Body of pancreas (tissue), 4 donors: ENCODE results near the gene HCCS. TPM values are rescaled to one million over a fixed set of nuclear protein-coding genes. Genes with fewer than 3 reads are reported as not detected.

Experiments used
- ATAC-seq: fragments of 150-250 bp; one replicate; pipeline ENCODE4 v1.9.1; 2016
- DNase-seq, 4 donors: peaks; one replicate each; pipeline ENCODE4 v3.0.0-alpha.2; 2019
- H3K27ac ChIP-seq, 4 donors: fragments of 200-600 bp; sonication (generic); 1 replicate in 3 of 4; 2 replicates in 1 of 4; pipeline versions ENCODE4 v1.5.1 to v1.6.1; 2016 to 2019; ENCODE audit warnings: mild to moderate bottlenecking in 1 of 4, mixed read lengths in 1 of 4, moderate library complexity in 1 of 4
- H3K27me3 ChIP-seq, 2 donors: fragments of 200-600 bp; sonication (generic); one replicate each; pipeline ENCODE4 v1.6.0; 2016; ENCODE audit warnings: mild to moderate bottlenecking in 1 of 2
- H3K36me3 ChIP-seq, 2 donors: fragments of 200-600 bp; sonication (generic); replicated peaks in 1 of 2; 2 replicates each; pipeline ENCODE4 v1.5.1; 2016; ENCODE audit warnings: low read depth in 2 of 2; ENCODE audit not compliant: insufficient read depth in 1 of 2
- H3K4me1 ChIP-seq: fragments of 200-600 bp; sonication (generic); one replicate; pipeline ENCODE4 v1.6.0; 2016
- H3K4me3 ChIP-seq, 2 donors: fragments of 200-600 bp; sonication (generic); 1 replicate in 1 of 2; 2 replicates in 1 of 2; pipeline ENCODE4 v1.5.1; 2016 to 2019
- H3K9me3 ChIP-seq, 3 donors: fragments of 200-600 bp; sonication (generic); 1 replicate in 2 of 3; 2 replicates in 1 of 3; pipeline ENCODE4 v1.5.1; 2016
- POLR2A ChIP-seq, 3 donors: fragments of 450-650 bp; IDR thresholded peaks; one replicate each; pipeline ENCODE4 v1.6.1; 2016; ENCODE audit warnings: antibody characterized with exemption in 3 of 3, mild to moderate bottlenecking in 2 of 3
- WGBS, 2 donors: methylation state at CpG; one replicate each; pipeline ENCODE4 v1.1.5; 2017; 5-methylcytosine and 5-hydroxymethylcytosine counted together
- intact Hi-C: fragments of 100-400 bp; cut with DNase I; formaldehyde crosslinking; loops from one replicate; pipeline ENCODE4 v1.15.1; 2023
- total RNA-seq, 2 donors: library from RNA; depleted of rRNA; stranded (reverse); fragments of >200 nt; gene quantifications; one replicate each; pipeline ENCODE4 v1.1.0, GENCODE V29; 2016
- TF ChIP-seq, protein P1 (sequence below), 7 experiments: fragments of 450-650 bp in 4 of 7; fragments of 200-600 bp in 3 of 7; sonication (generic) in 3 of 7; IDR thresholded peaks; one replicate each; pipeline ENCODE4 v1.5.1; 2016 to 2019; ENCODE audit warnings: antibody characterized with exemption in 7 of 7

HCCS gene
- total RNA-seq, 2 donors from 2014 or later: 4.4 to 7.3 TPM

DNA sequence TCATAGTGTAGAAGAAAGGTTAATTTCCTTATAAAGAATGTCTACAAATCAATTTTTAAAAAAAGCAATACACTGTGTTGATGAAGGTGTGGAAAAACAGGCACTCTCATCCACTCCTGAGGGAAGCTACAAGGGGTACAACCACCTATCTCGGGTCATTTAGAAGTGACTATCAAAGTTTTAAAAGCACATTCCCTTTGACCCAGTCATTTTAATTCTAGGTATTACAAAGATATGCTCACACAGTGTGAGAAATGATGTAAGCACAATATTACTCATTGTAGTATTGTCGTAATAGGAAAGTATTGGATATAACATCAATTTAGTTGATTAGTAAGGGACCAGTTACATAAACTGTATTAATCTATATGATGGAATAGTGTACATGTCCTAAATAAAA is 7.4 kb upstream of the HCCS start:
- 67 to 68% methylated on average over 2 of the region's 2 CpGs for WGBS, 2 donors
- no peak for DNase-seq
- Histone ChIP-seq H3K4me3 (no peak overlapping the region), H3K4me1 (no peaks in the 10 kb centered on the region), H3K27ac (no peak overlapping the region), H3K36me3 (no peaks in the 10 kb centered on the region), H3K9me3 (no peaks in the 10 kb centered on the region), H3K27me3 (no peaks in the 10 kb centered on the region)
- ATAC-seq: no peak
- intact Hi-C loops: no loop called here
- TF ChIP-seq, protein P1, sequence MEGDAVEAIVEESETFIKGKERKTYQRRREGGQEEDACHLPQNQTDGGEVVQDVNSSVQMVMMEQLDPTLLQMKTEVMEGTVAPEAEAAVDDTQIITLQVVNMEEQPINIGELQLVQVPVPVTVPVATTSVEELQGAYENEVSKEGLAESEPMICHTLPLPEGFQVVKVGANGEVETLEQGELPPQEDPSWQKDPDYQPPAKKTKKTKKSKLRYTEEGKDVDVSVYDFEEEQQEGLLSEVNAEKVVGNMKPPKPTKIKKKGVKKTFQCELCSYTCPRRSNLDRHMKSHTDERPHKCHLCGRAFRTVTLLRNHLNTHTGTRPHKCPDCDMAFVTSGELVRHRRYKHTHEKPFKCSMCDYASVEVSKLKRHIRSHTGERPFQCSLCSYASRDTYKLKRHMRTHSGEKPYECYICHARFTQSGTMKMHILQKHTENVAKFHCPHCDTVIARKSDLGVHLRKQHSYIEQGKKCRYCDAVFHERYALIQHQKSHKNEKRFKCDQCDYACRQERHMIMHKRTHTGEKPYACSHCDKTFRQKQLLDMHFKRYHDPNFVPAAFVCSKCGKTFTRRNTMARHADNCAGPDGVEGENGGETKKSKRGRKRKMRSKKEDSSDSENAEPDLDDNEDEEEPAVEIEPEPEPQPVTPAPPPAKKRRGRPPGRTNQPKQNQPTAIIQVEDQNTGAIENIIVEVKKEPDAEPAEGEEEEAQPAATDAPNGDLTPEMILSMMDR (IDR thresholded peaks at IDR 0.05): no peak
- TF ChIP-seq POLR2A (IDR thresholded peaks at IDR 0.05): no peak

DNA sequence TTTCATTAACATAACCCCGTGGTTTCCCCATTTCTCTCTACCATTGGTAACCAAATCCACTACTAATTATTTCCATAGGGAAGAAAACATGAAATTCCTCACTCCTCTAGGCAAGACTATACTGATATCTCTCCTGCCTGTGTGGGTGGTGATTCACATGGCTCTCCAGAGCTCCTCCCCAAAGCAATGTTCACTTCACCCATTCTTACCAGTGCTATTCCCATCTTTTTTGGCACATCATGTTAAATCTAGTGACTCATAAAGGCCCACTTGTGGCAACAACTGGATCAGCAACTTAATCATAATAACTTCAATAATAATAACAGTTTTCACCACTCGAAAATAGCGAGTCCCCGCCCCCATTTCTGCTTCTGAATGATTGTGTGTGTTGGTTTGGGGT is 6.1 kb upstream of the HCCS start:
- TF ChIP-seq, protein P1 (IDR thresholded peaks at IDR 0.05): no peak
- TF ChIP-seq POLR2A (IDR thresholded peaks at IDR 0.05): no peak
- Histone ChIP-seq H3K4me3 (no peak overlapping the region), H3K9me3 (no peaks in the 10 kb centered on the region), H3K27ac (no peak overlapping the region), H3K4me1 (no peaks in the 10 kb centered on the region), H3K27me3 (no peaks in the 10 kb centered on the region), H3K36me3 (no peaks in the 10 kb centered on the region)
- intact Hi-C loops: no loop called here
- DNase-seq (no peak), ATAC-seq (no peak)
- 91% methylated on average over 4 of the region's 4 CpGs for WGBS, 2 donors

DNA sequence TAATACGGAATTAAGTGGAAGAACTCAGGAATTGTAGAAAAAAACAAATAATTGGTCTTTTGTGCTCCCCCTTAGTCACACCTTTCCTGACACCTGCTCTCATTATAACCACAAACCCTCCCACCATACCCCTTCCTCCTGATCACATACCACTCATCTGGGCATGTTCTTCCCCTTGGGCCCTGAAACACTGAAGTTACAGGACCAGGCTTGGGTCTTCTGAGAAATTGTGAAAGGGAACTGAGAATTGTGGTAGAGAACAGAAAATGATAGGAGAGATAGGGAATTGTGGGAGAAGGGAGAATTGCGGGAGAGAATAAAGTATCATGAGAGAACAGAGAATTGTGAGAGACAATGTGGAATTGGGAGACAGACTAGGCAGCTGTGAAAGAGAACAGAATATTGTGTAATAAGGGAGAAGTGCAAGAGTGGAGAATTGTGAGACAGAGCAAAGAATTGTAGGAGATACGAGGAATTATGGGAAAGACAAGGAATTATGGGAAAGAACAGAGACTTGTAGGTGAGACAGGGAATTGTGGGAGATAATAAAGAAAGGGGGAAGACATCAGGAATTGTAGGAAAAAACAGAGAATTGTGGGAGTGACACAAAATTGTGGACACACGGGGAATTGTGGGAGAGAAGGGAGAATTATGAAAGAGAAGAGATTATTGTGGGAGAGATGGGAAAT is 2.7 kb upstream of the HCCS start:
- no peaks in the 10 kb centered on the region for H3K9me3 ChIP-seq
- 81 to 94% methylated on average over 4 of the region's 4 CpGs for WGBS, 2 donors
- no peak for DNase-seq
- H3K27ac ChIP-seq: no peak overlapping the region
- intact Hi-C loops: no loop called here
- H3K27me3 ChIP-seq: no peaks in the 10 kb centered on the region
- no peak for TF ChIP-seq POLR2A (IDR thresholded peaks at IDR 0.05)
- TF ChIP-seq, protein P1 (IDR thresholded peaks at IDR 0.05): no peak
- ATAC-seq: no peak
- H3K4me3 ChIP-seq: no peak overlapping the region
- peaks cover 11% of the 10 kb centered on the region for H3K4me1 ChIP-seq
- no peaks in the 10 kb centered on the region for H3K36me3 ChIP-seq

DNA sequence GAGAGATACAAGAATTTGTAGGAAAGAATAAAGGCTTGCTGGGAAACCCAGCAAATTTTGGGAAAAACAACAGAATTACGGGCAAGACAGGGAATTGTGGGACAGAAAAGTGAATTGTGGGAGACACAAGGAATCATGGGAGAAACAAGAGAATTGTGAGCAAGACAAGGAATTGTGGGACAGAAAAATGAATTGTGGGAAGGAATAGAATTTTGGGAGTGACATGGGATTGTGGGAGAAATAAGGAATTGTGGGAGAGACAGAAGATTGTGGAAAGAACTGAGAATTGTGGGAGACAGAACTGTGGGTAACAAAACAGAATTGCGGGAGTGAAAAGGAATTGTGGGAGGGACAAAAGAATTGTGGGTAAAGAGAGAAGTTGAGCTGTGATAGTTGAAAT is 1.2 kb upstream of the HCCS start:
- ATAC-seq: no peak
- DNase-seq: no peak
- Histone ChIP-seq H3K9me3 (no peaks in the 10 kb centered on the region), H3K36me3 (no peaks in the 10 kb centered on the region), H3K27ac (no peak overlapping the region), H3K27me3 (no peaks in the 10 kb centered on the region), H3K4me1 (peaks cover 11% of the 10 kb centered on the region), H3K4me3 (no peak overlapping the region)
- intact Hi-C loops: no loop called here
- no peak for TF ChIP-seq POLR2A (IDR thresholded peaks at IDR 0.05)
- TF ChIP-seq, protein P1 (IDR thresholded peaks at IDR 0.05): no peak
- WGBS, 2 donors: 88 to 89% methylated on average over 2 of the region's 2 CpGs

DNA sequence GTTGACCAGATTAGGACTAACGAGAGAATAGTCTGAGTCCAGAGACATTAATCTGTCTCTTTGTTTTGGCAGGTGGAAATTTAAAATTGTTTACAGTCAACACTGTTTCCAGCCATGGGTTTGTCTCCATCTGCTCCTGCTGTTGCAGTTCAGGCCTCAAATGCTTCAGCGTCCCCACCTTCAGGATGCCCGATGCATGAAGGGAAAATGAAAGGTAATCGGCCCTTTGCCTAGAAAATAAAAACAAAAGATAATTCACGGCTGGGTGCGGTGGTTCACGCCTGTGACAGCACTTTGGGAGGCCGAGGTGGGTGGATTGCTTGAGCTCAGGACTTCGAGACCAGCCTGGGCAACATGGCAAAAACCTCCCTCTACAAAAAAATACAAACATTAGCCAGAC is 815 bp downstream of the HCCS start:
- Histone ChIP-seq H3K4me3 (peak overlapping the region; percentile 41 to 48), H3K27ac (peak overlapping the region in 3 of 4 donors; percentile 63 to 83 (median 82)), H3K36me3 (peaks cover 0 to 2% of the 10 kb centered on the region in 2 donors), H3K4me1 (peaks cover 11% of the 10 kb centered on the region), H3K9me3 (no peaks in the 10 kb centered on the region), H3K27me3 (no peaks in the 10 kb centered on the region)
- WGBS, 2 donors: 6 to 28% methylated on average over 4 to 9 of the region's 9 CpGs
- DNase-seq: no peak
- intact Hi-C loops: no loop called here
- no peak for ATAC-seq
- TF ChIP-seq POLR2A (IDR thresholded peaks at IDR 0.05): no peak
- TF ChIP-seq, protein P1 (IDR thresholded peaks at IDR 0.05): no peak
